ENCODE results near the gene ARHGEF28.

GRCh38 chr5:73899916-73900315, 273.9 kb downstream of the ARHGEF28 start:
- TF ChIP-seq CTCF (IDR thresholded peaks at IDR 0.05) (no peak), POLR2A (IDR thresholded peaks at IDR 0.05) (no peak)
